Left lung (tissue), 10 donors: ENCODE measurements around the gene NUP133. TPM values are rescaled to one million over a fixed set of nuclear protein-coding genes. Genes with fewer than 3 reads are reported as not detected.

ENCODE experiments used
- ATAC-seq: fragments of 200-7000 bp; cut with Tn5 transposase; one replicate; pipeline ENCODE4 v1.9.1; 2020; ENCODE audit warnings: moderate library complexity
- DNase-seq, 4 donors: peaks; one replicate each; pipeline ENCODE4 v3.0.0-alpha.2; 2013 to 2020
- H3K27ac ChIP-seq, 2 donors: fragments of 200-600 bp; sonication (generic) in 1 of 2; one replicate each; pipeline versions ENCODE4 v1.5.0 to v1.8.0; 2020 to 2021
- H3K27me3 ChIP-seq, 2 donors: fragments of 200-600 bp; sonication (generic) in 1 of 2; one replicate each; pipeline versions ENCODE4 v1.5.0 to v1.8.0; 2020 to 2021
- H3K36me3 ChIP-seq, 2 donors: fragments of 200-600 bp; sonication (generic) in 1 of 2; one replicate each; pipeline versions ENCODE4 v1.5.0 to v1.8.0; 2020 to 2021
- H3K4me1 ChIP-seq, 2 donors: fragments of 200-600 bp; one replicate each; pipeline ENCODE4 v1.8.0; 2021
- H3K4me3 ChIP-seq, 2 donors: fragments of 200-600 bp; sonication (generic) in 1 of 2; one replicate each; pipeline versions ENCODE4 v1.5.0 to v1.8.0; 2020 to 2021; ENCODE audit warnings: mild to moderate bottlenecking in 1 of 2
- H3K9me3 ChIP-seq, 2 donors: fragments of 200-600 bp; sonication (generic) in 1 of 2; one replicate each; pipeline versions ENCODE4 v1.5.0 to v1.8.0; 2020 to 2021
- CTCF ChIP-seq, 2 donors: fragments of 200-600 bp; sonication (generic) in 1 of 2; IDR thresholded peaks; one replicate each; pipeline versions ENCODE4 v1.5.0 to v1.8.0; 2021; ENCODE audit warnings: antibody characterized with exemption in 2 of 2
- intact Hi-C, 2 donors: fragments of 100-400 bp; cut with DNase I; formaldehyde crosslinking; loops; one replicate each; pipeline versions ENCODE4 v1.11.2 to v1.14.2; 2022
- polyA plus RNA-seq, 6 donors: library from polyadenylated mRNA; unstranded; fragments of 120-200 nt; gene quantifications; one replicate each; pipeline ENCODE4 v1.2.1, GENCODE V29; 2013; ENCODE audit not compliant: insufficient read length in 6 of 6
- total RNA-seq, 2 donors: library from RNA; stranded (reverse); fragmentation: NEBNext Ultra II Directional; extraction: Animal tissue kit (Norgen Biotek cat#: 25700); gene quantifications; one replicate each; pipeline ENCODE4 v1.2.1, GENCODE V29; 2021
- donor health status: DM: no; HTN: yes; CAD: no.
- donor health status: DM: no; HTN: no; CAD: no.

NUP133 gene
- total and polyA plus RNA-seq, 8 donors, result 30.2 to 47.1 (median 42.5) TPM

GRCh38 chr1:229432116-229432461 lies 76.1 kb downstream of the NUP133 start:
- no peak for TF ChIP-seq CTCF (IDR thresholded peaks at IDR 0.05)
- Histone ChIP-seq H3K27me3 (peaks cover 62 to 100% of the 10 kb centered on the region in 2 donors), H3K4me3 (no peak overlapping the region), H3K4me1 (peaks cover 14 to 22% of the 10 kb centered on the region in 2 donors), H3K27ac (no peak overlapping the region), H3K9me3 (no peaks in the 10 kb centered on the region), H3K36me3 (no peaks in the 10 kb centered on the region)
- DNase-seq, result no peak
- intact Hi-C loops, result no loop called here
- no peak for ATAC-seq

GRCh38 chr1:229431284-229432115 lies 76.6 kb downstream of the NUP133 start:
- DNase-seq (no peak), ATAC-seq (no peak)

GRCh38 chr1:229430761-229431283 lies 77.3 kb downstream of the NUP133 start:
- H3K4me3 ChIP-seq, result no peak overlapping the region
- intact Hi-C loops, result no loop called here
- H3K36me3 ChIP-seq, result no peaks in the 10 kb centered on the region
- H3K4me1 ChIP-seq, result peaks cover 14 to 22% of the 10 kb centered on the region in 2 donors
- DNase-seq (peak; percentile 54 to 82 (median 72)), ATAC-seq (peak; percentile 92)
- peaks cover 62 to 100% of the 10 kb centered on the region in 2 donors for H3K27me3 ChIP-seq
- H3K27ac ChIP-seq, result no peak overlapping the region
- no peak for TF ChIP-seq CTCF (IDR thresholded peaks at IDR 0.05)
- H3K9me3 ChIP-seq, result no peaks in the 10 kb centered on the region

More at GRCh38 chr1:229431284-229432115, 76.6 kb downstream of the NUP133 start:
- Histone ChIP-seq H3K27me3 (peaks cover 62 to 100% of the 10 kb centered on the region in 2 donors), H3K9me3 (no peaks in the 10 kb centered on the region), H3K4me3 (no peak overlapping the region), H3K27ac (no peak overlapping the region), H3K4me1 (peaks cover 14 to 22% of the 10 kb centered on the region in 2 donors), H3K36me3 (no peaks in the 10 kb centered on the region)
- intact Hi-C loops, result no loop called here
- TF ChIP-seq CTCF (IDR thresholded peaks at IDR 0.05), result no peak

- H3K36me3 ChIP-seq, result no peaks in the 10 kb centered on the region
- intact Hi-C loops, result no loop called here
- H3K4me1 ChIP-seq, result peaks cover 14 to 16% of the 10 kb centered on the region in 2 donors
- peaks cover 0 to 13% of the 10 kb centered on the region in 2 donors for H3K9me3 ChIP-seq
- ATAC-seq (no peak), DNase-seq (no peak)
- no peak for TF ChIP-seq CTCF (IDR thresholded peaks at IDR 0.05)
- H3K27ac ChIP-seq, result no peak overlapping the region
- no peak overlapping the region for H3K4me3 ChIP-seq
- peaks cover 42 to 89% of the 10 kb centered on the region in 2 donors for H3K27me3 ChIP-seq
Observed at GRCh38 chr1:229428256-229428655, 79.9 kb downstream of the NUP133 start.

- intact Hi-C loops, result no loop called here
- Histone ChIP-seq H3K36me3 (no peaks in the 10 kb centered on the region), H3K27ac (no peak overlapping the region), H3K9me3 (peaks cover 0 to 13% of the 10 kb centered on the region in 2 donors), H3K4me3 (no peak overlapping the region), H3K27me3 (peaks cover 35 to 83% of the 10 kb centered on the region in 2 donors), H3K4me1 (peaks cover 14 to 16% of the 10 kb centered on the region in 2 donors)
- DNase-seq, result no peak
- ATAC-seq, result no peak
- no peak for TF ChIP-seq CTCF (IDR thresholded peaks at IDR 0.05)
Observed at GRCh38 chr1:229427572-229427971, 80.6 kb downstream of the NUP133 start.
